ENCODE measurements around the gene RAB43. TPM values are rescaled to one million over a fixed set of nuclear protein-coding genes. Genes with fewer than 3 reads are reported as not detected.

The RAB43 gene
- total RNA-seq, 1 donor: 13.4 TPM

GRCh38 chr3:129162729-129163579 lies 41.4 kb upstream of the RAB43 start:
- H3K36me3 ChIP-seq (ENCODE audit: insufficient read depth, low read length): peaks cover 35% of the 10 kb centered on the region
- H3K27ac ChIP-seq (ENCODE audit: low read depth, low read length): peak overlapping the region; percentile 100
- no peaks in the 10 kb centered on the region for H4K20me1 ChIP-seq (ENCODE audit: insufficient read depth, low read length)
- H3K27me3 ChIP-seq (ENCODE audit: insufficient read depth, low read length): no peaks in the 10 kb centered on the region
- H3K9me3 ChIP-seq (ENCODE audit: low read depth, low read length): no peaks in the 10 kb centered on the region
- peak; percentile 35 for TF ChIP-seq CTCF (IDR thresholded peaks at IDR 0.05; ENCODE audit: extremely low read depth, low read depth, low read length)
- H3K4me1 ChIP-seq (ENCODE audit: insufficient read depth, low read length): peaks cover 21% of the 10 kb centered on the region
- H3K4me2 ChIP-seq (ENCODE audit: insufficient read depth, low read length): peak overlapping the region; percentile 97
- peaks cover 26% of the 10 kb centered on the region for H3K79me2 ChIP-seq (ENCODE audit: insufficient read depth, low read length)
- DNase-seq (ENCODE audit: insufficient read length, low spot score, missing footprints): no peak
- H3K4me3 ChIP-seq (ENCODE audit: insufficient read depth, low read length): no peak overlapping the region
- H2AFZ ChIP-seq (ENCODE audit: low read length): no peak overlapping the region

- no peak for TF ChIP-seq CTCF (IDR thresholded peaks at IDR 0.05; ENCODE audit: extremely low read depth, low read depth, low read length)
- Histone ChIP-seq H4K20me1 (ENCODE audit: insufficient read depth, low read length) (no peaks in the 10 kb centered on the region), H3K27me3 (ENCODE audit: insufficient read depth, low read length) (no peaks in the 10 kb centered on the region), H3K4me3 (ENCODE audit: insufficient read depth, low read length) (peak overlapping the region; percentile 92), H3K4me2 (ENCODE audit: insufficient read depth, low read length) (peak overlapping the region; percentile 97), H3K9me3 (ENCODE audit: low read depth, low read length) (no peaks in the 10 kb centered on the region), H3K36me3 (ENCODE audit: insufficient read depth, low read length) (peaks cover 32% of the 10 kb centered on the region), H3K27ac (ENCODE audit: low read depth, low read length) (peak overlapping the region; percentile 100), H3K4me1 (ENCODE audit: insufficient read depth, low read length) (peaks cover 21% of the 10 kb centered on the region), H3K79me2 (ENCODE audit: insufficient read depth, low read length) (peaks cover 25% of the 10 kb centered on the region), H2AFZ (ENCODE audit: low read length) (peak overlapping the region; percentile 100)
- DNase-seq (ENCODE audit: insufficient read length, low spot score, missing footprints): peak; percentile 62
Measured at GRCh38 chr3:129161860-129162271, 40.3 kb upstream of the RAB43 start.

- peak; percentile 95 for TF ChIP-seq CTCF (IDR thresholded peaks at IDR 0.05; ENCODE audit: extremely low read depth, low read depth, low read length)
- Histone ChIP-seq H3K4me1 (ENCODE audit: insufficient read depth, low read length) (peaks cover 21% of the 10 kb centered on the region), H4K20me1 (ENCODE audit: insufficient read depth, low read length) (no peaks in the 10 kb centered on the region), H3K4me3 (ENCODE audit: insufficient read depth, low read length) (peak within 1 kb of the TSS; percentile 92), H3K4me2 (ENCODE audit: insufficient read depth, low read length) (peak within 1 kb of the TSS; percentile 97), H3K79me2 (ENCODE audit: insufficient read depth, low read length) (peaks cover 25% of the 10 kb centered on the region), H3K27me3 (ENCODE audit: insufficient read depth, low read length) (no peaks in the 10 kb centered on the region), H3K9me3 (ENCODE audit: low read depth, low read length) (no peaks in the 10 kb centered on the region), H3K36me3 (ENCODE audit: insufficient read depth, low read length) (peaks cover 32% of the 10 kb centered on the region), H2AFZ (ENCODE audit: low read length) (peak within 1 kb of the TSS; percentile 100), H3K27ac (ENCODE audit: low read depth, low read length) (peak within 1 kb of the TSS; percentile 100)
- DNase-seq (ENCODE audit: insufficient read length, low spot score, missing footprints): peak; percentile 97
Measured at GRCh38 chr3:129160891-129161859, 39.6 kb upstream of the RAB43 start, which contains the start of gene ISY1. Gene ISY1, minus strand, starts transcription at chr3:129161063. Its CDS starts 88 bp downstream, at chr3:129160975.
